HG03064 (cell line): ENCODE measurements around the gene OBI1.

ENCODE experiments used
- ATAC-seq: cut with Tn5 transposase; IDR thresholded peaks from one replicate; pipeline ENCODE4 v1.9.1; 2021; ENCODE audit warnings: low read depth; ENCODE audit not compliant: unreplicated experiment

OBI1 gene

GRCh38 chr13:78593129-78593528 lies 65.8 kb downstream of the OBI1 start:
- no peak for ATAC-seq

DNA sequence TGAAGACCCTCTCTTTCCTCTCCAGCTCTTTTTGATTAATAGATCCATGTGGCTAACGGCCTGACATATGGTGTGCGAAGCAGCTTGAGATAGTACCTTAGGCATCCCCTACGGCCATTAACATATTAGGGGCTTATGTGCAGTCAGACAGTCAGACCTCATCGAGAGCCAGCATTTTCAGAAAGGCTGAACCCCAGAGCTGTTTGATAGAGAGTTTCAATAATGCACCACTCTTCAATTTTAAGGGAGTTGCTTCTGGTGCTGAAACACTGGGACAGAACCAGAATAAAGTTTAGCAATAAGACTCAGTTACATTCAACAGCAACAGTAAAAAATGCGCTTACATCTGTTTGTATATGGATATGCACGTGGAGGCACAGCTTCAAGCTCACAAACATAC lies 66.4 kb downstream of the OBI1 start:
- no peak for ATAC-seq

- no peak for ATAC-seq
Measured at GRCh38 chr13:78589206-78589605, 69.7 kb downstream of the OBI1 start.

DNA sequence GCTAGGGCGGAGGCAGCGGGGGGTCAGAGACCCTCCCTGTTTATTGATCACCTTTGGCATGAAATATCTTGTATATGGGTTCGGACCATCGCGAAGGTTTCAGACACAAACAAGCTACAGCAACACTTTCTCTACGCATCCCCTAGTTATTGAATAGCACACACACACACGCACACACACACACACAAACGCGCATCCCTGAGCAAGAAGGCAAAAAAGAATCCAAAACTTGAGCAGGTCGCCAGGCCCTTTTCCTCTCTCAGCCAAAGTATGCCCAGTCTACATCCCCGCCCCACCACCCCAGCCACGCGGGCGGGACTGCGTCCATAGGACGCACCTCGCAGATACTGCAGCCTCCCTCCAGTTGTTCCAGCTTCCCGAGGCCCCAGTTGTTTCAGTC lies 71.6 kb downstream of the OBI1 start:
- no peak for ATAC-seq

DNA sequence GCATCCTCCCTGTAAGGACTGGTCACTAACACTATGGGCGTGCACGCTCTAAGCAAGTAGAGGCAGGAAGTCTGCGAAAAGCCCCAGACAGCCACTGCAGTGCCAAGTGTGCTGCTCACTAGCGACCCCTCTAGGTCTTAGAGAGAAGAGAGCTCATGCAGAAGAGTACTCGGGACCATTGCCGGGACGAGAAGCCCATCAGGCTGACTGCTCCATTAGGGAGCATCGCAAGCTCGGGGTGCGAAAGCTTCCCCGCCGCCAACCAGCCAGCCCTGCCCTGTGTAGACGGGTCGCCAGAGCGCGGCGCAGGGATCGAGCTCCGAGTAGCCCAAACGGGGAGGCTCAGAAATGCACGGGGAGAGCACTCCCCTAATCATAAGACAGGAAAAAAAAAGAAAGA lies 72.2 kb downstream of the OBI1 start:
- no peak for ATAC-seq

DNA sequence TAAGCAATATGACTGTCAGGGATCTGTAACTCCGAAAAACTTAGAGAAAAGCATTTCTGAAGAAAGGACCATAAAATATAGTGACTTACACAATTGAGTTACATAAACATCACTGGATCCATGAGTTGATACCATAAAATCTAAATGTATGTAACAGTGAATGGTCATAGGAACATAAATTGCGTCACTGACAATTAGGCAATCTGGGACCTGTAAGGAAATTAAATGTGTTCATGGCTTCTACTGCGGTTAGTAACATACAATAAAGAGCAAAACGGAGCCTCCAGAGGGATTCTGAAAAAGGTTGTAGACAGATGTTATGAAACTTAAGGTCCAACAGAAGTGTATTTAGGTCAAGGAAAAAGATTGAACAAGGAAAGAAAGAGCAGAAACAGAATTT lies 82.7 kb downstream of the OBI1 start:
- ATAC-seq, result no peak

GRCh38 chr13:78572459-78572858 lies 86.5 kb downstream of the OBI1 start:
- no peak for ATAC-seq

GRCh38 chr13:78569029-78569428 lies 89.9 kb downstream of the OBI1 start:
- ATAC-seq, result no peak

DNA sequence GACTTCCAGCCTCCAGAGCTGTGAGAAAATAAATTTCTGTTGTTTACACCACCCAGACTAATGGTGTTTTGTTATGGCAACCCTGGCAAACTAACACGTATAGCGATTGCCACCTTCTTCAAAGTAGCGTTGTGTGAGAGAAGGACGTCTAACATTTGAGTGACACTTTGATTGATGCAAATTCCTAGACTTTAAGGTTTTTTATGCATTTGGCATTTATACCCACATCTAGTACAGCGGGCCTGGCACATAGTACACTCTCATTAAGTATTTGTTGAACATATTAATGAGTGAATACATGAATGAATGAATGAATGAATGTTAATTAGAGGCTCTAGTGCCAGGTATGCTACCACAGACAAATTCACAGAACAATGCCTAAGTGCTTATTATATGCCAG lies 92.3 kb downstream of the OBI1 start:
- ATAC-seq, result no peak
